ENCODE data around the gene KCTD18. TPM values are rescaled to one million over a fixed set of nuclear protein-coding genes. Genes with fewer than 3 reads are reported as not detected.

Gene KCTD18
- total and polyA plus RNA-seq, 2 of the 8 experiments (the other 6 are each of a cell fraction or from before 2014, with no cell fraction given), result 1.6 to 3.1 TPM

DNA sequence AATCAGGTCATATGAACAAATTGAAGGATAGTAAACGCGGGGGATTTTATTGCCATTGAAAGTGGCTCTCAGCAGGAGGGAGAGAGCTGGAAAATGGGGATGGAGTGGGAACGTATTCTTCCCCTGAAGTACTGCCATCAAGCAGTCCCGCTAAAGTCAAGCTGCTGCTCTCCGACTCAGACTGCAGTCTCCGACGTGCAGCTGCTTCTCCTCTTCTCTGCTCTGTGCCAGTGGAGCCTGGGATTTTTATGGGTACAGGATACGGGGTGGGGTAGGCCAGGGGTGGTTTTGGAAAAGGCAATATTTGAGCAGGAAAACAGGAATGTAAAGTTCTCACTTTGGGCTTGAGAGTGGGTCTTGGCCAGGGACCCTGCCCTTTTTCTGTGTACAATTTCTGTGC is 33.0 kb downstream of the KCTD18 start (continued):
- TF ChIP-seq SIRT6 (IDR thresholded peaks at IDR 0.05; ENCODE audit: low read length) (no peak), SP1 (IDR thresholded peaks at IDR 0.05; ENCODE audit: low read depth, low read length) (no peak)
- TF ChIP-seq, protein P1, sequence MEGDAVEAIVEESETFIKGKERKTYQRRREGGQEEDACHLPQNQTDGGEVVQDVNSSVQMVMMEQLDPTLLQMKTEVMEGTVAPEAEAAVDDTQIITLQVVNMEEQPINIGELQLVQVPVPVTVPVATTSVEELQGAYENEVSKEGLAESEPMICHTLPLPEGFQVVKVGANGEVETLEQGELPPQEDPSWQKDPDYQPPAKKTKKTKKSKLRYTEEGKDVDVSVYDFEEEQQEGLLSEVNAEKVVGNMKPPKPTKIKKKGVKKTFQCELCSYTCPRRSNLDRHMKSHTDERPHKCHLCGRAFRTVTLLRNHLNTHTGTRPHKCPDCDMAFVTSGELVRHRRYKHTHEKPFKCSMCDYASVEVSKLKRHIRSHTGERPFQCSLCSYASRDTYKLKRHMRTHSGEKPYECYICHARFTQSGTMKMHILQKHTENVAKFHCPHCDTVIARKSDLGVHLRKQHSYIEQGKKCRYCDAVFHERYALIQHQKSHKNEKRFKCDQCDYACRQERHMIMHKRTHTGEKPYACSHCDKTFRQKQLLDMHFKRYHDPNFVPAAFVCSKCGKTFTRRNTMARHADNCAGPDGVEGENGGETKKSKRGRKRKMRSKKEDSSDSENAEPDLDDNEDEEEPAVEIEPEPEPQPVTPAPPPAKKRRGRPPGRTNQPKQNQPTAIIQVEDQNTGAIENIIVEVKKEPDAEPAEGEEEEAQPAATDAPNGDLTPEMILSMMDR (IDR thresholded peaks at IDR 0.05; ENCODE audit: control extremely low read depth in 1 of 3, insufficient read depth in 1 of 3, low read depth in 1 of 3, low read length in 3 of 3), result no peak
